Esophagus squamous epithelium (tissue), 4 donors: Measurements from ENCODE around the gene LRP2BP.

ENCODE experiments used
- CTCF ChIP-seq, 6 experiments: fragments of 450-650 bp in 4 of 6; fragments of 200-600 bp in 2 of 6; sonication (generic) in 2 of 6; IDR thresholded peaks; one replicate each; pipeline ENCODE4 v1.5.1; 2016 to 2019; ENCODE audit warnings: antibody characterized with exemption in 6 of 6, mild to moderate bottlenecking in 4 of 6, moderate library complexity in 4 of 6
- POLR2A ChIP-seq, 4 donors: fragments of 450-650 bp; IDR thresholded peaks; one replicate each; pipeline ENCODE4 v1.6.1; 2017; ENCODE audit warnings: antibody characterized with exemption in 4 of 4, mild to moderate bottlenecking in 4 of 4, moderate library complexity in 3 of 4

- no peak for TF ChIP-seq CTCF (IDR thresholded peaks at IDR 0.05)
- no peak for TF ChIP-seq POLR2A (IDR thresholded peaks at IDR 0.05)
These were observed 31.4 kb upstream of the LRP2BP start for GRCh38 chr4:185426960-185427688.
